K562 (cell line): ENCODE data around the gene LRP1. TPM values are rescaled to one million over a fixed set of nuclear protein-coding genes. Genes with fewer than 3 reads are reported as not detected.

ENCODE experiments used
- ARNT ChIP-seq, 2 experiments: fragments of 450-650 bp; IDR thresholded peaks; 2 replicates each; pipeline ENCODE4 v1.6.1; 2016; ENCODE audit warnings: mild to moderate bottlenecking in 1 of 2
- CBX1 ChIP-seq: sonication (generic); IDR thresholded peaks from 2 replicates; pipeline ENCODE4 v1.6.1; 2016; ENCODE audit warnings: antibody characterized with exemption, low read depth, mild to moderate bottlenecking
- CREBBP ChIP-seq: IDR thresholded peaks from one replicate; pipeline ENCODE4 v1.6.1; 2012; ENCODE audit warnings: low read depth, mild to moderate bottlenecking, control low read depth, inconsistent platforms, low read length
- CTCFL ChIP-seq: IDR thresholded peaks from 2 replicates; pipeline ENCODE4 v1.6.1; 2011; ENCODE audit warnings: borderline replicate concordance, low read depth, mild to moderate bottlenecking, moderate library complexity, low read length; ENCODE audit not compliant: insufficient read depth, poor library complexity, severe bottlenecking
- EP400 ChIP-seq: fragments of 450-650 bp; IDR thresholded peaks from 2 replicates; pipeline ENCODE4 v1.6.1; 2017; ENCODE audit warnings: antibody characterized with exemption, mild to moderate bottlenecking, moderate library complexity
- FOXA1 ChIP-seq: fragments of 450-650 bp; IDR thresholded peaks from 2 replicates; pipeline ENCODE4 v1.6.1; 2016; ENCODE audit warnings: mild to moderate bottlenecking, borderline replicate concordance
- FOXJ2 ChIP-seq: fragments of 200-800 bp; sonication (Bioruptor generic); IDR thresholded peaks from 2 replicates; pipeline ENCODE4 v1.6.1; 2016; ENCODE audit warnings: missing genetic modification characterization, missing compliant biosample characterization
- FOXK2 ChIP-seq, 2 experiments: fragments of 450-650 bp; IDR thresholded peaks in 1 of 2; conservative IDR thresholded peaks in 1 of 2; 2 replicates each; pipeline ENCODE4 v1.6.1; 2016; ENCODE audit warnings: low read depth in 2 of 2, mild to moderate bottlenecking in 1 of 2
- NCOA1 ChIP-seq: fragments of 450-650 bp; IDR thresholded peaks from 2 replicates; pipeline ENCODE4 v1.6.1; 2016; ENCODE audit warnings: low read depth
- PRMT5 ChIP-seq: sonication (generic); formaldehyde crosslinking; IDR thresholded peaks from 2 replicates; pipeline ENCODE4 v1.5.0; 2020; ENCODE audit warnings: missing genetic modification reagents
- RERE ChIP-seq: sonication (generic); formaldehyde crosslinking; IDR thresholded peaks from 2 replicates; pipeline ENCODE4 v1.8.0; 2023; ENCODE audit warnings: missing genetic modification reagents, mild to moderate bottlenecking, borderline replicate concordance
- SMAD3 ChIP-seq: fragments of 450-650 bp; formaldehyde crosslinking; conservative IDR thresholded peaks from 2 replicates; pipeline ENCODE4 v1.4.0; 2020; ENCODE audit warnings: mild to moderate bottlenecking
- SPI1 ChIP-seq: IDR thresholded peaks from 2 replicates; pipeline ENCODE4 v1.6.1; 2011; ENCODE audit warnings: low read depth, low read length, control low read depth, borderline replicate concordance
- TAF7 ChIP-seq: fragments of 450-650 bp; IDR thresholded peaks from 2 replicates; pipeline ENCODE4 v1.6.1; 2016; ENCODE audit warnings: missing genetic modification characterization, missing compliant biosample characterization
- ZFP91 ChIP-seq: sonication (generic); formaldehyde crosslinking; IDR thresholded peaks from 2 replicates; pipeline ENCODE4 v1.8.0; 2022; ENCODE audit warnings: mild to moderate bottlenecking, missing genetic modification reagents
- ZNF133 ChIP-seq: fragments of 250-450 bp; sonication (Bioruptor Pico); IDR thresholded peaks from 2 replicates; pipeline ENCODE4 v1.4.0; 2020; ENCODE audit warnings: mild to moderate bottlenecking
- ZNF449 ChIP-seq: fragments of 250-450 bp; sonication (Bioruptor Pico); IDR thresholded peaks from 2 replicates; pipeline ENCODE4 v1.8.0; 2022; ENCODE audit warnings: moderate library complexity, mild to moderate bottlenecking, inconsistent platforms
- polyA plus RNA-seq, 8 experiments: library from polyadenylated mRNA; depleted of rRNA in 4 of 8; stranded (reverse) in 5 of 8; unstranded in 3 of 8; fragments of >200 nt; fragmentation: Nextera tagmentation in 2 of 8; fragmentation: Illumina TruSeq in 1 of 8; extraction: Ambion mirVana in 2 of 8; extraction: Trizol in 1 of 8; gene quantifications; 2 replicates each; pipeline versions ENCODE4 v1.2.1 to v1.2.3, GENCODE V29; 2011 to 2014; ENCODE audit warnings: inconsistent platforms in 1 of 8, missing spikeins in 1 of 8
- total RNA-seq, 7 experiments: library from RNA; depleted of rRNA in 6 of 7; stranded (reverse); fragments of >200 nt in 6 of 7; fragmentation: Illumina TruSeq in 2 of 7; extraction: Trizol in 2 of 7; gene quantifications; 2 replicates each; pipeline versions ENCODE4 v1.2.1 to v1.2.3, GENCODE V29; 2011 to 2021; ENCODE audit warnings: low replicate concordance in 1 of 7

Gene LRP1
- total and polyA plus RNA-seq, 9 of the 15 experiments (the other 6 are each of a cell fraction or from before 2014, with no cell fraction given): 0.04 to 0.64 (median 0.19) TPM; not detected in 2

GRCh38 chr12:57110104-57111030 is 17.9 kb upstream of the LRP1 start (continued):
- TF ChIP-seq RERE: no peak
- no peak for TF ChIP-seq FOXK2 (conservative IDR thresholded peaks at IDR 0.05 in 1 of 2, IDR thresholded peaks at IDR 0.05 in 1 of 2; ENCODE audit: low read depth in 2 of 2)
- TF ChIP-seq FOXA1: no peak
- TF ChIP-seq ARNT (IDR thresholded peaks at IDR 0.05): no peak
- TF ChIP-seq SMAD3 (CRISPR knock-in tag): no peak
- TF ChIP-seq CBX1: no peak
- TF ChIP-seq PRMT5: no peak
- no peak for TF ChIP-seq ZFP91 (CRISPR knock-in tag)
- no peak for TF ChIP-seq ZNF133 (CRISPR knock-in tag)
- TF ChIP-seq NCOA1: no peak
- peak; percentile 51; the same call in 1 of the 2 replicates for TF ChIP-seq SPI1
- TF ChIP-seq CREBBP: no peak
- peak; percentile 18; the same call in 1 of the 2 replicates for TF ChIP-seq EP400
- TF ChIP-seq TAF7 (tag): no peak
- no peak for TF ChIP-seq FOXJ2
- peak; percentile 42 for TF ChIP-seq CTCFL
- no peak for TF ChIP-seq ZNF449 (CRISPR knock-in tag)
